COR-L47 (cell line): ENCODE data around the gene CDK19.
A peak's percentile ranks its signal among the peaks of the same experiment; 100 is the strongest.

Experiments used
- DNase-seq: peaks from one replicate; lab custom pipeline; 2025; lab: John Stamatoyannopoulos, UW

The CDK19 gene

GRCh38 chr6:110658631-110659211 lies 156.5 kb downstream of the CDK19 start:
- DNase-seq: no peak

- peak; percentile 12 for DNase-seq
Observed at GRCh38 chr6:110656492-110656891, 158.8 kb downstream of the CDK19 start.

- DNase-seq: no peak
Observed at GRCh38 chr6:110655821-110656220, 159.4 kb downstream of the CDK19 start.

DNA sequence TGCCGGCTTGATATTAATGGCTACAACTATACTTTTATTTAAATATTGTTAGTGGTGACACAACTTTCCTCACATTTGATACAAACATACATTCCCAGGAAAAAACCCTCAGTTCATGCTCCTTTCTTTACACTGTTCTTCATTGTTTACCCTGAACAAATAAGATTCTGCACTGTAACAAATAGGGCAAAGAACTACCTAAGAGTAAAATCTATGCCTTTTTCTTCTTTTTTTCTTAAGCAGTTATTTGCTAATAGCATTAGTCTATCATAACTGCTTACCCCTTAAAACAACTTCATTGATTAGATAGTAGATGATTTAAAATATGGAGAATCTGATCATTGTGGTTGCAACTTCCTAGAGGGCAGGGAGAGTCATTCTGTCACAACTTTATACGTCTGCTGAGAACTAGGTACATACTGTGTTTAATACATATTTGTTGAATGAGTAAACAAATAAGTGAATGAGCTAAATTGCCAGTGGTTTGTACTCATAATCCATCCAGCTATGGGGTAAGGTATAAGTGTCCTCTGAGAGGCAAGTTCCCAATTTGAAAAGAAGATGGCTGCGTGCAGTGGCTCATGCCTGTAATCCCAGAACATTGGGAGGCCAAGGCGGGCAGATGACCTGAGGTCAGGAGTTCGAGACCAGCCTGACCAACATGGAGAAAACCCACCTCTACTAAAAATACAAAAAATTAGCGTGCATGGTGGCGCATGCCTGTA lies 161.0 kb downstream of the CDK19 start:
- DNase-seq: no peak

- no peak for DNase-seq
Observed at GRCh38 chr6:110653381-110653780, 161.9 kb downstream of the CDK19 start.

- no peak for DNase-seq
Observed at GRCh38 chr6:110652520-110652919, 162.7 kb downstream of the CDK19 start.

DNA sequence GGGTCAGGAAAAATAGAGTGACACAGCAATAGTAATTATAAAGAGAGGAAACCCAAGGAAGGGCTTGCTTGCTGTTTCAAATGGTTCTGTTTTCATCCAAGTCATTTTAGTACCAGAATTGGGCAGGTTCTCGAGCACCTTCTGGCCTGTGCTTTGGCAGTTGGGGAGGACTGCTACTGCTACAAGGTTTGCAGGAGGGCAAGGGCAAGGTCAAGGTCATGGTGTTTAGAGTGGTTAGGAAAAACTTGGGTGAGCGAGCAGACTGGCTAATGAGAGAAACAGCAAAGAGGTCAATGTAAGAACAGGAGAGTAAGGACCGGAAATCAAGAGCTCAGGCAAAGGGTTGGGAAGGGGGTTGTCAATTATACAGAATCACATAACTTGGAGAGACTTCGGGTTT lies 164.5 kb downstream of the CDK19 start:
- DNase-seq: no peak

DNA sequence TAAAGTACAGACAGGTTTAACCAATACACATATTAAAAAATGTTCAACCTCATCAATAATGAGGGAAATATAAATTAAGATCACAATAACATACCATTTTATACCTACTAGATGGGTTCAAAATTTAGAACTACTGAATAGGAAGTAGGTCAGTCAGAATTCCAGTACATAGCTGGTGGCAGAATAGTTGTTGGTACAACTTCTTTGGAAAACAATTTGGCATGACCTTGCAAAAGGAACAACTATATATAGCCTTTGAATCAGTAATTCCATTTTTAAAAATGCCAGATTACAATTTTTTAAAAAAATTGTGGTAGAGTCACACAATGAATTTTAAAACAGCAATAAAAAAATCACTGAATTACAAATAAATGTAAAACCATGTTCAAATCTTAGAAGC lies 165.6 kb downstream of the CDK19 start:
- no peak for DNase-seq

DNA sequence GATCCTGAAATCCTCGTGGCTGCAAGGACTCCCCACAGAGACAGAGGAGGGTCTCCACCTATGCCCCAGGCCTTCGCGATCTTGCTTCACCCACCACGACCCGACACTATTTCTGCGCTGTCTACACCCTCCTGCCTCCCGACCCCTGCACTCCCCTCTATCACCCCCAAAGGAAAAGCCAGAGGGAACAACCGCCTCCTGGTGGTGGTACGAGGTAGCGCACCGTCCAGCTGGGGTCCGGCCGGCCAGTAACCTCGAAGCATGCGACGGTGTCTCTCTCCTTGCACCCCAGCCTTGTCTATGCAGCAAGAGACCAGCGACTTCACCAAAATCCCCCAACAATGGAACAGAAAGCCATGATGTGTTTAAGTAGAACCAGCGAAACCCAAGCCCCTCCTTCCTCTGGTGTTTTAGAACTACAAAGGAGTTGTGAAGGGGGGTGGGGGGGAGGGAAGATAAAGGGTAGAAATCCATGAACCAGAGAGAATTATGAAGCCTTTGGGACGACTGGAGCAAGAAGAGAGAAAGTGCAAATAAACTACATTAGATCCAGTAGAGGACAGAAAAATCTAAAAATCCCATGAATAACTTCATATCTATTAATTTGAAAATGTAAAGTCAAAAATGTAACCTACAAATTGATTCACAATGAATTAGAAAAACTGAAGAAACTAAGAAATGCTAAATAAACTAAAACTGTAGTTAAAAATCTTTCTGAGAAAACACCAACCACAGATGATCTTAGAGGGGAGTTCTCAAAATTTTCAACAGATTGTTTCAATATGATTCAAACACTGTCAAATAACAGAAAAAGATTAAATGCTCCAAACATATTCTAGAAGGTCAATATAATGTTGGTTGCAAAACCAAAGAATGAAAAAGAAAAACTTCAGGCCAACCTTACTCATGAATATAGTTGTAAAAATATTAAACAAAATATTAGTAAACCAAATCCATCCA lies 168.0 kb downstream of the CDK19 start:
- no peak for DNase-seq

GRCh38 chr6:110646419-110646698 lies 168.9 kb downstream of the CDK19 start:
- no peak for DNase-seq

GRCh38 chr6:110645685-110646418 lies 169.4 kb downstream of the CDK19 start:
- DNase-seq: no peak

DNA sequence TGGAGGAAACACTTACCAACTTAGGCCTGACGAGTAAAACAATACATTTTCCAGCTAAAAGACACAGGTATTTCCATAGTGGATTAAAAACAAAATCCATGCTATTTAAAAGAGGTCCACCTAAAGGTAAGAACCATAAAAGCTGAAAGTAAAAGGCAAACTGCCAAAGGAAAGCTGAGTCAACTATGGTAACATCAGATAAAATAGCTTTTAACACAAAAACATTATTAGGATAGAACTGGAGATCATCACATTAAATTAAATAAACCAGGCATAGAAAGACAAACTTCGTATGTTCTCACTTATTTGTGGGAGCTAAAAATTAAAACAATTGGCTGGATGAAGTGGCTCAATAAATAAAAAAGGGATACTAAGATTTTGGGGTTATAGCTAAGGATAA lies 172.1 kb downstream of the CDK19 start:
- DNase-seq: no peak

- no peak for DNase-seq
Observed at GRCh38 chr6:110642711-110643110, 172.6 kb downstream of the CDK19 start.

DNA sequence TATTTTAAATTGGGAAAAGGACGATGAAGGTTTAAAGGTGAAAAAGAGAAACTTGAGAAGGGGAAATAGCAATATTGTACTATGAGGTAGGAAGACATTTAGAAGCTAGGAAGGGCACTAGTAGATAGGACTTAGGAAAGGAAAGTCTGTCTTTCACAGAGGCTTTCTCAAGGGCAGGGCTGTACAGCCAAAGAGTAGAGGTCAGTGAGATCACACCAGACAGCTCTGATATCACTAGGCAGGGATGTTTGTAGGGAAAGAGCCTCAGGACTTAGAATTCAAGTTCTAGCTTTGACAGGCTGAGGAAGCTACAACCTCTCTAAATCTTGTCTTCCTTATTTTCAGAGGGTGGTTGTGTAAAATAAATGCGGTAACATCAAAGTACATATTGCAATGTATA lies 178.5 kb downstream of the CDK19 start:
- DNase-seq: no peak

DNA sequence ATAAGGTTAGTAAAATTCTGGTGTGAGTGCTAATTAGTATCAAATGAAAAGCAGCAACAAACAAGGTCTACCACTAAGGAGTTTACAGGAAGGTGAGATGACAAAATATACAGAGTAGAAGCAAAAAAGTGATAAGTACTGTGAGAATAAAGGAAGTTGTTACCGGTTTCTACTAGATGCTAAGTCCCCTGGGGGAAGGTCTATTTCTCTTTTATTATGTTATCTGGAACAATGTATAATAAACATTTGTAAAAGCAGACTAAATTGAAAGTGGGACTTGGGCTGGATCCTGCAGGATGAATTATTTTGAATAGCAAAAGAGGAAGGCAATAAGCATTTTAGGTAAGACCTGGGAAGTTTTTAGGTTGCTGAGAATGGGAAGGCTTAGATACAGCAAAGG lies 180.2 kb downstream of the CDK19 start:
- DNase-seq: no peak

DNA sequence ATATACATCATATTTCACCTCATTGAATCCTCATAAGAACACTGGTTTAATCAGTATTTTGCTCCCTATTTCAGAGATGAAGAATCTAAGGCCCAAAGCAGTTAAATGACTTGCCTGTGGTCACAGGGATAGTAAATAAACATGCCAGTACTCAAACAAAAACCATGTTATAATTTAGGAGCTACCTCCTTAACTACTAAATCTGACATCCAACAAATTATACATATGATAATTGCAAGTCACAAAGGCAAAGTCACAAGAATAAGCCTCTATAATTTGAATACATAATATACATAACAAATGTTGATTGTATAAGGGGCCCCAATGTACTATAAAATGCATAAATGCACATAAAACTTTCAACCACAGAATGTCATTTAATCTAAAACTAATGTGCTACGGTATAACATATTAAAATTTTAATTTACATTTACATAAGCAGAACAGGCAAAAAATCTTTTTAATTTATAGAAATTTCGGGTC lies 181.5 kb downstream of the CDK19 start:
- no peak for DNase-seq

DNA sequence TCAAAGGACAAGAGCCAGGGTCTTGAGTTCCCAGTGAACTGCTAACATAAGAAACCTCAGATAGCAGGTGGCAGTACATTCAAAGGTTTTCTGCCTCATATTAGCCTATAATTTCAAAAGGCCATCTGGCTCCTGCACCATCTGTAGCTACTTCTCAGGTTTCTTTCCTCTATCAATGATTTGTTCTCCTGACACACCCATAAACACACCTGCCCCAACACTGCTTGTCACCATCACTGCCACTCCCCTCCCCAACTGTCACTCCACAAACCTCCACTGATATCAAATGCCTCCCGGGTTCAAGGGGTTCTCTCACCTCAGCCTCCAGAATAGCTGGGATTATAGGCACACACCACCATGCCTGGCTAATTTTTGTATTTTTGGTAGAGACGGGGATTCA lies 186.1 kb downstream of the CDK19 start:
- DNase-seq: peak; percentile 47

- DNase-seq: no peak
Observed at GRCh38 chr6:110628330-110628729, 186.9 kb downstream of the CDK19 start.

- DNase-seq: no peak
Observed at GRCh38 chr6:110626442-110626841, 188.8 kb downstream of the CDK19 start.

DNA sequence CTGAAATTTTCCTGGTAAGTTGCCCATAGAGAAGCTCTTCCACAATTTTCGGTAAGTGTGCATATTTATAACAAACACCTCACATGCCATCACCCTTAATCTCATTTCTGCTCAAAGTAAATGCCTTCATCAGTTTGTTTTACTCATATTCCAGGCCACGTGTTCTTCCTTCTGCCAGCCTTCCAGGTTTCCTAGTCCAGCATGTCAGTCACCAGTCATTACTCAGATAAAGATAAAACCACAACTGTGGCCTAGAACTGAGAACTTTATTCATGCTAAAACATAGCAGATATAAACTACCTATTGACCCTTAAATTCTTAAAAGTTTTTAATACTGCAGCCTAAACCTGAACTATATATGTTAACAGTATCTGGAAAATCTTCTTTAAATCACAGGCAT lies 189.4 kb downstream of the CDK19 start:
- DNase-seq: no peak

DNA sequence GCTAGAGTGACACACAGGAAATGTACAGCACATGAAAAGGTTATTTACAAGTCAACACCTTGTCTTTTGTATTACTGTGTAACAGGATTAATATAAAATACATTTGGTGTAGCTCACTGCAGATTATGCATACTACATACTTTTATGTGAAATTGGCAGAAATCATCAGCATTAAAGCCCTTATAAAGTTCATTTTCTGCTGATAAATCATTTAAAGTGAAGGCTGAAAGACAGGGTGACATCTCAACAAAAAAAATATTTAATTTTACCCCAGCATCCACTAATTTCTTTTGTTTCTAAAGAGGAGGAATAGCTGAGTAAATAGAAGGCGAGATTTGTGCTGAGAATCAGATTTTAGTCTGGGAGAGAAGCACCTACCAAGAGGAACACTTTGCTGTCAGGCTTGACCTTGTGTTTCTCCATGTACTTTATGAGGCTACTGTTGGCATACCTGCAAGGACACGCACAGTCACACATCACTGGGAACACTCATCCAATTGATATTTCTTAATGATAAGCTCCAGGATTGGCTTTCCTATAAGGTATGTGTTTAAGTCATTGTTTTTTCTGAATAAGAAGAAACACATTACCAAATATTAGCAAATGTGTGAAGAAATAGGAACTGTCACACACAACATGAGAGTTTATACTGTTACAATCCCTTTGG lies 192.2 kb downstream of the CDK19 start:
- DNase-seq: no peak

DNA sequence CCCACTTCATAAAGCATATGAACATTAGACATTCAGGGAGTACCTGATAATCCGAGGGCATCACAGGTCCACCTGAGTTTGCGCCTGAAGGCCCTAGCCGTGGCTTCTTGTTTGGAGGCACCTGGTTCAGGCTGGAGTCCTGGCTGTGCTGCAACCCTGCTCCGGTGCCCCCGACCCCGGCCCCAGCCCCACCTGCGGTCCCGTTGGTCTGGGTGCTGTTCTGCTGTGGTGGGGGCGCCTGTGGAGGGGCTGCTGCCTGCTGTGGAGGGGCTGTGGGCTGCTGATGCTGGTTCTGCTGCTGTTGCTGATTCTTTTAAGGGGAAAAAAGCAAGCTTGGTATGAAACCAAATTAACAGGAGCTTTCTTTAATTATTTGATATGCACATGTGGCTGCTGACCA lies 194.2 kb downstream of the CDK19 start:
- no peak for DNase-seq
